Measurements from ENCODE around the gene APOC1.

GRCh38 chr19:44924243-44924725 is 9.9 kb downstream of the APOC1 start:
- no peak for TF ChIP-seq CTCF (IDR thresholded peaks at IDR 0.05)
- TF ChIP-seq POLR2A (IDR thresholded peaks at IDR 0.05), result no peak

Data from uterus (tissue), 2 donors.